CD14-positive monocyte (primary cell): ENCODE measurements around the gene LENG9. TPM values are rescaled to one million over a fixed set of nuclear protein-coding genes. Genes with fewer than 3 reads are reported as not detected.
"Not testable (repeated sequence)": the region's sequence is repeated elsewhere in the genome, so short reads cannot be mapped to it uniquely, and the experiment has no call there.

Experiments used
- DNase-seq, 3 donors: peaks; one replicate each; pipeline ENCODE4 v3.0.0-alpha.2; 2011 to 2022
- H2AFZ ChIP-seq: 2 replicates; pipeline ENCODE4 v1.6.0; 2012; ENCODE audit warnings: mild to moderate bottlenecking, low read depth, low read length, inconsistent platforms; ENCODE audit not compliant: insufficient read depth, poor library complexity, severe bottlenecking
- H3K27ac ChIP-seq, 2 donors: 1 replicate in 1 of 2; 2 replicates in 1 of 2; pipeline ENCODE4 v1.5.1; 2012 to 2013; ENCODE audit warnings: low read length in 2 of 2, control low read depth in 1 of 2, inconsistent platforms in 1 of 2, low read depth in 1 of 2, mild to moderate bottlenecking in 1 of 2
- H3K27me3 ChIP-seq, 2 donors: one replicate each; pipeline versions ENCODE4 v1.6.0 to v1.6.1; 2011 to 2013; ENCODE audit warnings: low read length in 2 of 2; ENCODE audit not compliant: control insufficient read depth in 2 of 2, insufficient read depth in 2 of 2
- H3K36me3 ChIP-seq, 2 donors: replicated peaks in 1 of 2; 1 replicate in 1 of 2; 2 replicates in 1 of 2; pipeline versions ENCODE4 v1.5.1 to v1.6.1; 2012 to 2013; ENCODE audit warnings: low read length in 2 of 2, control low read depth in 1 of 2, inconsistent platforms in 1 of 2, mild to moderate bottlenecking in 1 of 2; ENCODE audit not compliant: insufficient read depth in 2 of 2, control insufficient read depth in 1 of 2
- H3K4me1 ChIP-seq, 2 donors: 1 replicate in 1 of 2; 2 replicates in 1 of 2; pipeline versions ENCODE4 v1.5.1 to v1.6.1; 2012 to 2013; ENCODE audit warnings: low read length in 2 of 2, control low read depth in 1 of 2, inconsistent platforms in 1 of 2, mild to moderate bottlenecking in 1 of 2, moderate library complexity in 1 of 2; ENCODE audit not compliant: insufficient read depth in 2 of 2, control insufficient read depth in 1 of 2
- H3K4me2 ChIP-seq: replicated peaks from 2 replicates; pipeline ENCODE3; 2012; ENCODE audit warnings: low read length, moderate library complexity, mild to moderate bottlenecking; ENCODE audit not compliant: poor library complexity, severe bottlenecking; ENCODE audit errors: extremely low read depth
- H3K4me3 ChIP-seq, 3 experiments: fragments of 200-600 bp in 1 of 3; sonication (generic) in 1 of 3; replicated peaks in 1 of 3; 1 replicate in 2 of 3; 2 replicates in 1 of 3; pipeline ENCODE4 v1.5.1; 2011 to 2013; ENCODE audit warnings: low read length in 3 of 3, mild to moderate bottlenecking in 3 of 3, control low read depth in 2 of 3, low read depth in 2 of 3, inconsistent platforms in 1 of 3, moderate library complexity in 1 of 3
- H3K79me2 ChIP-seq: 2 replicates; pipeline ENCODE4 v1.6.0; 2012; ENCODE audit warnings: mild to moderate bottlenecking, control low read depth, inconsistent platforms, low read length, moderate library complexity; ENCODE audit not compliant: insufficient read depth
- H3K9ac ChIP-seq: 2 replicates; pipeline ENCODE4 v1.6.0; 2017; ENCODE audit warnings: low read length, mild to moderate bottlenecking; ENCODE audit not compliant: insufficient read depth, poor library complexity, severe bottlenecking
- H3K9me3 ChIP-seq, 2 donors: replicated peaks in 1 of 2; 1 replicate in 1 of 2; 2 replicates in 1 of 2; pipeline versions ENCODE4 v1.5.1 to v1.6.1; 2012 to 2013; ENCODE audit warnings: low read length in 2 of 2, control low read depth in 1 of 2; ENCODE audit not compliant: control insufficient read depth in 1 of 2, insufficient read depth in 1 of 2
- H4K20me1 ChIP-seq: 2 replicates; pipeline ENCODE4 v1.6.0; 2012; ENCODE audit warnings: mild to moderate bottlenecking, low read length, control low read depth, moderate library complexity; ENCODE audit not compliant: insufficient read depth
- H3K27ac Mint-ChIP-seq, 7 donors: one replicate each; pipeline ENCODE4 v1.8.0; 2020; ENCODE audit warnings: mild to moderate bottlenecking in 7 of 7, mixed read lengths in 7 of 7, moderate library complexity in 6 of 7, inconsistent platforms in 2 of 7
- H3K27me3 Mint-ChIP-seq, 3 donors: one replicate each; pipeline ENCODE4 v1.8.0; 2021 to 2022; ENCODE audit warnings: low read depth in 3 of 3, mild to moderate bottlenecking in 3 of 3, mixed read lengths in 3 of 3, moderate library complexity in 3 of 3, inconsistent platforms in 1 of 3
- H3K36me3 Mint-ChIP-seq, 2 donors: one replicate each; pipeline ENCODE4 v1.8.0; 2020; ENCODE audit warnings: mixed read lengths in 2 of 2, inconsistent platforms in 1 of 2, mild to moderate bottlenecking in 1 of 2
- H3K4me1 Mint-ChIP-seq: one replicate; pipeline ENCODE4 v1.8.0; 2020; ENCODE audit warnings: mild to moderate bottlenecking, mixed read lengths
- H3K4me3 Mint-ChIP-seq, 2 donors: one replicate each; pipeline ENCODE4 v1.8.0; 2020; ENCODE audit warnings: mild to moderate bottlenecking in 2 of 2, mixed read lengths in 2 of 2, moderate library complexity in 1 of 2
- H3K9me3 Mint-ChIP-seq, 7 donors: one replicate each; pipeline ENCODE4 v1.8.0; 2020 to 2022; ENCODE audit warnings: mixed read lengths in 7 of 7, mild to moderate bottlenecking in 6 of 7, moderate library complexity in 6 of 7, inconsistent platforms in 2 of 7
- WGBS: methylation state at CpG from one replicate; pipeline ENCODE4 v1.1.5; 2013; ENCODE audit warnings: missing lambda C conversion rate; ENCODE audit not compliant: insufficient coverage; 5-methylcytosine and 5-hydroxymethylcytosine counted together
- intact Hi-C, 2 donors: fragments of 100-400 bp; cut with micrococcal nuclease; formaldehyde crosslinking; loops; one replicate each; pipeline versions ENCODE4 v1.15.0 to v1.15.1; 2023
- polyA plus RNA-seq, 3 donors: library from polyadenylated mRNA; depleted of rRNA in 1 of 3; unstranded in 2 of 3; stranded (reverse) in 1 of 3; fragments of 300-500 nt in 2 of 3; fragments of >200 nt in 1 of 3; fragmentation: Illumina TruSeq in 2 of 3; gene quantifications; 1 replicate in 2 of 3; 2 replicates in 1 of 3; pipeline ENCODE4 v1.2.3, GENCODE V29; 2012 to 2021
- TF ChIP-seq, protein P1 (sequence below): fragments of 200-600 bp; IDR thresholded peaks from one replicate; pipeline ENCODE4 v1.8.0; 2022; ENCODE audit warnings: antibody characterized with exemption, mild to moderate bottlenecking

The LENG9 gene
- polyA plus RNA-seq, 3 donors: 0.15 to 2.0 TPM; not detected in 1

- H3K4me3 ChIP-seq, H3K4me2 ChIP-seq, H3K4me1 Mint-ChIP-seq, H3K4me1 ChIP-seq, H3K27ac ChIP-seq, DNase-seq, H3K27ac Mint-ChIP-seq, H3K9me3 ChIP-seq, H3K79me2 ChIP-seq, H4K20me1 ChIP-seq, H3K9ac ChIP-seq, H3K36me3 ChIP-seq, H3K36me3 Mint-ChIP-seq, H2AFZ ChIP-seq: not testable (repeated sequence)
- WGBS: 86% methylated on average over 2 of the region's 5 CpGs
- Mint-ChIP-seq H3K9me3 (peaks cover 0 to 10% (median 2%) of the 10 kb centered on the region in 7 donors), H3K27me3 (peaks cover 81 to 92% (median 83%) of the 10 kb centered on the region in 3 donors), H3K4me3 (peak overlapping the region in 1 of 2 donors; percentile 70)
- intact Hi-C loops: loop anchor here in 1 of 2 donors (10.0 kb wide), 1 partner anchor 440 kb away; no protein-coding TSS in a partner anchor
- H3K27me3 ChIP-seq: peaks cover 34 to 84% of the 10 kb centered on the region in 2 donors
Observed at GRCh38 chr19:54495284-54495683, 31.7 kb upstream of the LENG9 start.

- Histone ChIP-seq H3K27me3 (peaks cover 44 to 84% of the 10 kb centered on the region in 2 donors), H4K20me1 (no peaks in the 10 kb centered on the region), H3K9ac (no peak overlapping the region), H3K79me2 (no peaks in the 10 kb centered on the region), H3K4me1 (no peaks in the 10 kb centered on the region), H3K4me2 (no peak overlapping the region), H2AFZ (no peak overlapping the region), H3K36me3 (no peaks in the 10 kb centered on the region), H3K27ac (no peak overlapping the region), H3K9me3 (no peaks in the 10 kb centered on the region), H3K4me3 (no peak overlapping the region)
- 84% methylated on average over 5 of the region's 10 CpGs for WGBS
- Mint-ChIP-seq H3K27me3 (peaks cover 86 to 96% (median 86%) of the 10 kb centered on the region in 3 donors), H3K36me3 (no peaks in the 10 kb centered on the region), H3K4me3 (peak overlapping the region in 1 of 2 donors; percentile 90), H3K9me3 (peaks cover 0 to 8% (median 3%) of the 10 kb centered on the region in 7 donors), H3K27ac (no peak overlapping the region), H3K4me1 (no peaks in the 10 kb centered on the region)
- DNase-seq: no peak
- TF ChIP-seq, protein P1, sequence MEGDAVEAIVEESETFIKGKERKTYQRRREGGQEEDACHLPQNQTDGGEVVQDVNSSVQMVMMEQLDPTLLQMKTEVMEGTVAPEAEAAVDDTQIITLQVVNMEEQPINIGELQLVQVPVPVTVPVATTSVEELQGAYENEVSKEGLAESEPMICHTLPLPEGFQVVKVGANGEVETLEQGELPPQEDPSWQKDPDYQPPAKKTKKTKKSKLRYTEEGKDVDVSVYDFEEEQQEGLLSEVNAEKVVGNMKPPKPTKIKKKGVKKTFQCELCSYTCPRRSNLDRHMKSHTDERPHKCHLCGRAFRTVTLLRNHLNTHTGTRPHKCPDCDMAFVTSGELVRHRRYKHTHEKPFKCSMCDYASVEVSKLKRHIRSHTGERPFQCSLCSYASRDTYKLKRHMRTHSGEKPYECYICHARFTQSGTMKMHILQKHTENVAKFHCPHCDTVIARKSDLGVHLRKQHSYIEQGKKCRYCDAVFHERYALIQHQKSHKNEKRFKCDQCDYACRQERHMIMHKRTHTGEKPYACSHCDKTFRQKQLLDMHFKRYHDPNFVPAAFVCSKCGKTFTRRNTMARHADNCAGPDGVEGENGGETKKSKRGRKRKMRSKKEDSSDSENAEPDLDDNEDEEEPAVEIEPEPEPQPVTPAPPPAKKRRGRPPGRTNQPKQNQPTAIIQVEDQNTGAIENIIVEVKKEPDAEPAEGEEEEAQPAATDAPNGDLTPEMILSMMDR: no peak
- intact Hi-C loops: loop anchor here in 1 of 2 donors (10.0 kb wide), 1 partner anchor 441 kb away; no protein-coding TSS in a partner anchor
Observed at GRCh38 chr19:54493967-54494585, 30.5 kb upstream of the LENG9 start.

DNA sequence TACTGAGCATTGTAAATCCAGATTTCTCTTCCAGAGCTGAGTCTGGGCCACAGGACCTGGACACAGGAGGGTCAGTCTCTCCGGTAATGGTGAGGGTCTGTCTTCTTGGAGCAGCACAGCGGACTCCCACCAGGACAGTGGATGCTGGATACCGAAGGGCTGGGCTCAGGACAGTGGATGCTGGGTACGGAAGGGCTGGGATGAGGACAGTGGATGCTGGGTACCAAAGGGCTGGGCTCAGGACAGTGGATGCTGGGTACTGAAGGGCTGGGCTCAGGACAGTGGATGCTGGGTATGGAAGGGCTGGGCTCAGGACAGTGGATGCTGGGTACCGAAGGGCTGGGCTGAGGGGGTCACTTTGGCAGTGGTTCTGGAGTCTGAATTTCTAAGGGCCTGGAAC, 29.5 kb upstream of the LENG9 start:
- 96% methylated on average over 4 of the region's 5 CpGs for WGBS
- H3K27ac Mint-ChIP-seq: peak overlapping the region in 1 of 7 donors; percentile 68
- not testable (repeated sequence) for H2AFZ ChIP-seq, H3K79me2 ChIP-seq, H3K9me3 ChIP-seq, H3K9ac ChIP-seq, H3K4me1 Mint-ChIP-seq, H3K36me3 ChIP-seq, H3K27ac ChIP-seq, H3K9me3 Mint-ChIP-seq, H3K36me3 Mint-ChIP-seq, H3K4me3 ChIP-seq, DNase-seq, H4K20me1 ChIP-seq, H3K4me2 ChIP-seq, H3K4me1 ChIP-seq
- peaks cover 89 to 97% (median 91%) of the 10 kb centered on the region in 3 donors for H3K27me3 Mint-ChIP-seq
- intact Hi-C loops: loop anchor here in 1 of 2 donors (10.0 kb wide), 1 partner anchor 442 kb away; no protein-coding TSS in a partner anchor
- peaks cover 47 to 86% of the 10 kb centered on the region in 2 donors for H3K27me3 ChIP-seq
- peak overlapping the region in 1 of 2 donors; percentile 90 for H3K4me3 Mint-ChIP-seq
